Activated CD4-positive, alpha-beta T cell treated with anti-CD3 and anti-CD28 coated beads, Interleukin-2, amount 50 U/mL, for 4 hours (primary cell): ENCODE measurements around the gene PARP1.

Source experiments
- DNase-seq, 2 experiments: peaks; one replicate each; pipeline ENCODE4 v3.0.0-alpha.2; 2020

Gene PARP1

GRCh38 chr1:226371866-226372490 lies 35.9 kb downstream of the PARP1 start:
- DNase-seq = no peak

GRCh38 chr1:226371027-226371694 lies 36.7 kb downstream of the PARP1 start:
- no peak for DNase-seq

- DNase-seq = no peak
Measured at GRCh38 chr1:226370144-226370923, 37.6 kb downstream of the PARP1 start.

GRCh38 chr1:226369110-226369509 lies 38.8 kb downstream of the PARP1 start:
- no peak for DNase-seq

GRCh38 chr1:226366290-226366689 lies 41.6 kb downstream of the PARP1 start:
- no peak for DNase-seq

- no peak for DNase-seq
Measured at GRCh38 chr1:226365831-226366231, 42.1 kb downstream of the PARP1 start.

- no peak for DNase-seq
Measured at GRCh38 chr1:226364901-226365565, 42.9 kb downstream of the PARP1 start.

GRCh38 chr1:226364514-226364899 lies 43.4 kb downstream of the PARP1 start:
- no peak for DNase-seq

- DNase-seq = no peak
Measured at GRCh38 chr1:226363801-226364513, 43.9 kb downstream of the PARP1 start.

GRCh38 chr1:226362891-226363447 lies 44.9 kb downstream of the PARP1 start:
- no peak for DNase-seq

GRCh38 chr1:226362361-226362760 lies 45.5 kb downstream of the PARP1 start:
- no peak for DNase-seq

GRCh38 chr1:226360106-226360746 lies 47.7 kb downstream of the PARP1 start:
- DNase-seq = no peak

GRCh38 chr1:226357416-226357815 lies 50.5 kb downstream of the PARP1 start:
- DNase-seq = no peak

GRCh38 chr1:226355669-226356551 lies 52.0 kb downstream of the PARP1 start:
- DNase-seq = no peak

- no peak for DNase-seq
Measured at GRCh38 chr1:226355016-226355415, 52.9 kb downstream of the PARP1 start.

- no peak for DNase-seq
Measured at GRCh38 chr1:226353698-226354525, 54.0 kb downstream of the PARP1 start.

- DNase-seq = no peak
Measured at GRCh38 chr1:226351709-226352108, 56.2 kb downstream of the PARP1 start.

- no peak for DNase-seq
Measured at GRCh38 chr1:226350519-226350865, 57.4 kb downstream of the PARP1 start.

- no peak for DNase-seq
Measured at GRCh38 chr1:226349801-226350518, 57.9 kb downstream of the PARP1 start.
